Measurements from ENCODE around the gene GDF7. TPM values are rescaled to one million over a fixed set of nuclear protein-coding genes. Genes with fewer than 3 reads are reported as not detected.

The GDF7 gene
- total RNA-seq, 3 donors from 2014 or later (not counting 1 experiment from before 2014, with no cell fraction given), result 0.02 to 0.10 (median 0.05) TPM

GRCh38 chr2:20692081-20692480 is 25.1 kb downstream of the GDF7 start:
- Mint-ChIP-seq H3K4me1 (peaks cover 0 to 7% of the 10 kb centered on the region in 2 donors), H3K27ac (no peak overlapping the region), H3K4me3 (no peak overlapping the region), H3K27me3 (ENCODE audit: low read depth in 2 of 2) (no peaks in the 10 kb centered on the region), H3K9me3 (no peaks in the 10 kb centered on the region), H3K36me3 (peaks cover 6% of the 10 kb centered on the region)
- 100% methylated on average over 1 of the region's 2 CpGs for WGBS (ENCODE audit: insufficient coverage)
- H3K4me3 ChIP-seq (ENCODE audit: low read length), result no peak overlapping the region
- DNase-seq (no peak), ATAC-seq (no peak)
- no peaks in the 10 kb centered on the region for H3K27me3 ChIP-seq (ENCODE audit: control insufficient read depth, insufficient read depth, low read length)
- no peaks in the 10 kb centered on the region for H3K9me3 ChIP-seq (ENCODE audit: control insufficient read depth, insufficient read depth, low read length)
- TF ChIP-seq CTCF (IDR thresholded peaks at IDR 0.05), result no peak
- intact Hi-C loops (cut with micrococcal nuclease), result no loop called here
- no peak overlapping the region for H3K27ac ChIP-seq (ENCODE audit: low read length)
- H3K4me1 ChIP-seq (ENCODE audit: control insufficient read depth, insufficient read depth, low read length), result no peaks in the 10 kb centered on the region
- H3K36me3 ChIP-seq (ENCODE audit: control insufficient read depth, insufficient read depth, low read length), result peaks cover 3% of the 10 kb centered on the region

GRCh38 chr2:20693317-20693716 is 26.4 kb downstream of the GDF7 start:
- 94% methylated on average over 2 of the region's 3 CpGs for WGBS (ENCODE audit: insufficient coverage)

GRCh38 chr2:20696366-20696765 is 29.4 kb downstream of the GDF7 start:
- Histone ChIP-seq H3K36me3 (ENCODE audit: control insufficient read depth, insufficient read depth, low read length) (peaks cover 2% of the 10 kb centered on the region), H3K4me1 (ENCODE audit: control insufficient read depth, insufficient read depth, low read length) (no peaks in the 10 kb centered on the region), H3K27ac (ENCODE audit: low read length) (no peak overlapping the region), H3K27me3 (ENCODE audit: control insufficient read depth, insufficient read depth, low read length) (no peaks in the 10 kb centered on the region), H3K9me3 (ENCODE audit: control insufficient read depth, insufficient read depth, low read length) (no peaks in the 10 kb centered on the region), H3K4me3 (ENCODE audit: low read length) (no peak overlapping the region)
- no peak for DNase-seq
- no peaks in the 10 kb centered on the region for H3K9me3 Mint-ChIP-seq
- peaks cover 12 to 13% of the 10 kb centered on the region in 2 donors for H3K4me1 Mint-ChIP-seq
- 100% methylated on average over 2 of the region's 2 CpGs for WGBS (ENCODE audit: insufficient coverage)
- H3K4me3 Mint-ChIP-seq, result no peak overlapping the region
- no peaks in the 10 kb centered on the region for H3K27me3 Mint-ChIP-seq (ENCODE audit: low read depth in 2 of 2)
- no peak for TF ChIP-seq CTCF (IDR thresholded peaks at IDR 0.05)
- intact Hi-C loops (cut with micrococcal nuclease), result no loop called here
- no peak for ATAC-seq
- H3K27ac Mint-ChIP-seq, result no peak overlapping the region
- no peaks in the 10 kb centered on the region for H3K36me3 Mint-ChIP-seq

More at GRCh38 chr2:20693317-20693716, 26.4 kb downstream of the GDF7 start:
- Histone ChIP-seq H3K27me3 (ENCODE audit: control insufficient read depth, insufficient read depth, low read length) (no peaks in the 10 kb centered on the region), H3K27ac (ENCODE audit: low read length) (no peak overlapping the region), H3K36me3 (ENCODE audit: control insufficient read depth, insufficient read depth, low read length) (peaks cover 2% of the 10 kb centered on the region), H3K9me3 (ENCODE audit: control insufficient read depth, insufficient read depth, low read length) (no peaks in the 10 kb centered on the region), H3K4me3 (ENCODE audit: low read length) (no peak overlapping the region), H3K4me1 (ENCODE audit: control insufficient read depth, insufficient read depth, low read length) (no peaks in the 10 kb centered on the region)
- Mint-ChIP-seq H3K27me3 (ENCODE audit: low read depth in 2 of 2) (no peaks in the 10 kb centered on the region), H3K9me3 (no peaks in the 10 kb centered on the region), H3K4me3 (no peak overlapping the region), H3K36me3 (no peaks in the 10 kb centered on the region), H3K27ac (no peak overlapping the region), H3K4me1 (peaks cover 0 to 2% of the 10 kb centered on the region in 2 donors)
- TF ChIP-seq CTCF (IDR thresholded peaks at IDR 0.05), result no peak
- intact Hi-C loops (cut with micrococcal nuclease), result no loop called here
- DNase-seq, result no peak
- no peak for ATAC-seq

- no peak for TF ChIP-seq CTCF (IDR thresholded peaks at IDR 0.05)
- Mint-ChIP-seq H3K4me1 (peaks cover 12 to 13% of the 10 kb centered on the region in 2 donors), H3K27ac (no peak overlapping the region), H3K9me3 (no peaks in the 10 kb centered on the region), H3K36me3 (no peaks in the 10 kb centered on the region), H3K27me3 (ENCODE audit: low read depth in 2 of 2) (no peaks in the 10 kb centered on the region), H3K4me3 (no peak overlapping the region)
- Histone ChIP-seq H3K9me3 (ENCODE audit: control insufficient read depth, insufficient read depth, low read length) (no peaks in the 10 kb centered on the region), H3K4me3 (ENCODE audit: low read length) (no peak overlapping the region), H3K27ac (ENCODE audit: low read length) (no peak overlapping the region), H3K27me3 (ENCODE audit: control insufficient read depth, insufficient read depth, low read length) (no peaks in the 10 kb centered on the region), H3K36me3 (ENCODE audit: control insufficient read depth, insufficient read depth, low read length) (peaks cover 2% of the 10 kb centered on the region), H3K4me1 (ENCODE audit: control insufficient read depth, insufficient read depth, low read length) (no peaks in the 10 kb centered on the region)
- DNase-seq (no peak), ATAC-seq (no peak)
- intact Hi-C loops (cut with micrococcal nuclease), result no loop called here
- WGBS (ENCODE audit: insufficient coverage), result no CpG with 5 or more reads among the region's 2 CpGs
Observed at GRCh38 chr2:20697322-20697934, 30.5 kb downstream of the GDF7 start.

Measured in natural killer cell (primary cell).